Erythroblast (primary cell): ENCODE data around the gene FN3KRP.

Experiments used
- DNase-seq, 2 experiments: peaks; one replicate each; lab custom pipeline; 2025; lab: John Stamatoyannopoulos, UW
- GATA1 ChIP-seq: IDR thresholded peaks from 2 replicates; pipeline ENCODE4 v1.6.1; 2011; ENCODE audit warnings: low read depth, mild to moderate bottlenecking, control low read depth, low read length, moderate library complexity
- POLR2A ChIP-seq: IDR thresholded peaks from 2 replicates; pipeline ENCODE4 v1.6.1; 2011; ENCODE audit warnings: mild to moderate bottlenecking, low read length

The FN3KRP gene, protein sequence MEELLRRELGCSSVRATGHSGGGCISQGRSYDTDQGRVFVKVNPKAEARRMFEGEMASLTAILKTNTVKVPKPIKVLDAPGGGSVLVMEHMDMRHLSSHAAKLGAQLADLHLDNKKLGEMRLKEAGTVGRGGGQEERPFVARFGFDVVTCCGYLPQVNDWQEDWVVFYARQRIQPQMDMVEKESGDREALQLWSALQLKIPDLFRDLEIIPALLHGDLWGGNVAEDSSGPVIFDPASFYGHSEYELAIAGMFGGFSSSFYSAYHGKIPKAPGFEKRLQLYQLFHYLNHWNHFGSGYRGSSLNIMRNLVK

DNA sequence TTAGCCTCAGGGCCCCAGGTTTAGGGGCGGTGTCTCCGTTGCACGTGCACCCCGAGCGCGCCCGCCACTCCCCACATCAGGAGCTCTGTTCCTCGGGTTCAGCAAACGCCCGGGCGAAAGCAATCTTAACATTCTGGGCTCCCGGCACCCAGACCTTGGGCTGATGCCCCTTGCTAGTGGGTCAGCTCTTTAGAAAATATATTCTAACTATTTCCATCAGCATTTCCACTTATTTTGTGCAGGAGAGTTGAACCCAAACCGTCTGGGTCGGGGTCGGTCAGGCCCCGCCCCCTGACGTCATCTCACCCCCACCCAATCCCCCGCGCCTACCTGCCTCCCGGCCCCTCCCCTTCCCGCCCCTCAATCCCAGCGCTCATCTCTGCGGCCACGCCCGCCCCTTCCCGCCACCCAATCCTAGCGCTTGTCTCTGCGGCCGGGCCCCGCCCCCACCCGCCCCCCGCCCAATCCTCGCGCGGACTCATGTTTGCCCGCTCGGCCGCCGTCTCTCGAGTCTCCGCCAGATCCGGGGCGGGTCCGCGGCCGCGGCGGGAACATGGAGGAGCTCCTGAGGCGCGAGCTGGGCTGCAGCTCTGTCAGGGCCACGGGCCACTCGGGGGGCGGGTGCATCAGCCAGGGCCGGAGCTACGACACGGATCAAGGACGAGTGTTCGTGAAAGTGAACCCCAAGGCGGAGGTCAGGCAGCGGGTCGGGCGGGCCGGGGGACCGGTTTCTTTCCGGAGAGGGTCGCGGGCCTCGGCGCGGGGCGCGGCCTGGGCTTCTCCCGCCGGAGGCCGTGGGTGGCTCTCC lies at the start of gene FN3KRP:
FN3KRP (plus strand) TSS at position 504 of the 808 bp plus-strand sequence; CDS start at position 554, 50 bp downstream.
- DNase-seq, result peak; percentile 95
- no peak for TF ChIP-seq GATA1
- no peak for TF ChIP-seq POLR2A

DNA sequence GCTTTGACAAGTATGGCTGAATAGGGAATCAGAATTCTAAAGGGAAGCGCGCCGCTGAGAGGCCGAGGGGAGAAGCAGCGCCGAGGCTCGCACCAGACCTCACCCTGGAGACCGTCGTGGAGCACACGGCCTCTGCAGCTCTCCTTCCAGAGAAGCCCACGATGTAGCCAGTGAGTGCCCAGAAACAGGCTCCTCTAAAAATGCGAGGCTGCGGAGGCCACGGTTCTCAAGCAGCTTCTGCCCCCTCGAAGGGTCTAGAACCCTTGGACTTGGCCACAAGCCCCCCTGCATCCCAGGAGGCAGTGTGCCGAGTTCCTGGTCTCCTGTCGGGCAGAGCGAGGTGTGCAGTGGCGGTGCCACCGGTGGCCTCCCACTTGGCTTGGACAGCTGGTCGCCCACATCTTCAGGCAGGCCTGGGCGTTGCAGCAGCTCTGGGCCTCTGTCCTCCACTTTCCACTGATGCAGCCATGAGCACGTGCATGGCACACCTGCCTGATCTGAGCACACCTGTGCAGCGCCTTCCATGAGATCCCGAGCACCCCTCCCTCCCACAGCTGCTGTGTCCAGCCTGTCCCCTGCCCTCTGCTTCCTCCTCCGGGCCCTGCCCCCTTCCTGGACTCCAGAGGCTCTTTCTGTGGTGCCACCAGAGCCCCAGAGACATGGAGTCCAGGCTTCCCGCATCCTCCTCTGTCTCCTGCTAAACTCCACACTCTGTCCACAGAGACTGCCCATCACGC lies 49.4 kb upstream of the FN3KRP start:
- TF ChIP-seq GATA1 (no peak), POLR2A (no peak)
- no peak for DNase-seq

DNA sequence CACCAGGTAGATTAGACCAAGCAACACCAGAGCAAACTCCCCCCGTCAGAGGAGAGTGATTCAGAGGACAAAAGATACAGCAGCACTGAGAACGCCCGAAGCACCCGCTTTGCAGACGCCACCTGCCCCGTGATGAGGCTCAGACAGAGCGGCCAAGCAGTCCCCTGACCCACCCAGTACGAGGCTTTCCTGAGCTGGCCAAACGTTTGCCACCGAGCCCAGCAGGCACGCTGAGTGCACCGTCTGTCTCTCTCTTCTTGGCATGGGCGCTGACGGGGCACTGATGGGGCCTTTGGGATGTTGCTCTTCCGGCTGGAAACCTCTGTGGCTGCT lies 48.9 kb upstream of the FN3KRP start:
- no peak for DNase-seq
- TF ChIP-seq POLR2A, result no peak
- TF ChIP-seq GATA1, result no peak

DNA sequence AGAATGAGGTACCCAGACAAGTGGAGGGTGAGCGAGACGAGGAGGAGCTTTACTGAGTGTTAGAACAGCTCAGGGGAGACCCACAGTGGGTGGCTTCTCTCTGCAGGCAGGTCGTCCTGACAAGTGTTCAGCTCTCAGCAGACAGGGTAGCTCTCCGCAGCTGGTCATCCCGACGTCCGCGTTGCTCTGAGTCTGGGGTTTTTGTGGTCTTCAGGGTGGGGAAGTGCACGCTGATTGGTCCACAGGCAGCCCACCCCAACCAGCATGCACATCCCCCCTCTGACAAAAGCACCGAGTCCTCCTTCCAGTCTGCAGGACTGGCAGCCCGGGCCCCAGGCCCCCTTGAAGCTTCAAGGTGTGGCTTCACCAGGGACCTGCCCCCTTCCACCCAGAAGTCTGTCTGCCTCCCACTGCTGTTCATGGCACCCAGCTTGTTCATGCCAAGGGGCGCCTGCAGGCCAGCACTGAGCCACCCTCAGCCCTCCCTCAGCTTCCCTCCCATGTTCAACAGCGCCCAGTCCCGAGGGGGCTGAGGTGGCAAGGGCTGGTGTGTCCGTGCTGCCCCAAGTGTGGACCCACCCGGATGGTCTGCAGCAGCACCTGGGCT lies 48.4 kb upstream of the FN3KRP start:
- TF ChIP-seq POLR2A (no peak), GATA1 (no peak)
- DNase-seq, result no peak

DNA sequence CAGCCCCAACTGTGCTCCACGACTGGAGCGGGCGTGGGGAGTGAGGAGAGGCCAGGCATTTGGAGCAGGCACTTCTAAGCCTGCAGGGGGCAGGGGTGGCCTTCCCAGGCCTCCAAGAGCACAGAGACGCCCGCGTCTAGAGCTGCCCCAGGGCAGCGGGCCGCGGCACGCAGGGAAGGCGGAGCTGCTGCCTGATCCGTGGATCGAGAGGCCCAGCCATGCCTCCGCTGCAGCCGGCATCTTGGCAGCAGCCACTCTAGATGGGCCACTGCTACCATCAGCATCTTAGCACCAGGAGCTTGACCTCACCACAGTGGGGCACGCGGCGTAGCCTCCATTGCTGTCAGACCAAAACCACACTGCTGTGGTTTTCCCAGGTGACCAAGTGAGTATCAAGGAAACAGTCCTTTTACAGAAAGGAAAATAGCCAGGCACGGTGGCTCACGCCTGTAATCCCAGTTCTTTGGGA lies 47.8 kb upstream of the FN3KRP start:
- peak; percentile 76 to 79 for DNase-seq
- TF ChIP-seq POLR2A, result no peak
- TF ChIP-seq GATA1, result no peak

DNA sequence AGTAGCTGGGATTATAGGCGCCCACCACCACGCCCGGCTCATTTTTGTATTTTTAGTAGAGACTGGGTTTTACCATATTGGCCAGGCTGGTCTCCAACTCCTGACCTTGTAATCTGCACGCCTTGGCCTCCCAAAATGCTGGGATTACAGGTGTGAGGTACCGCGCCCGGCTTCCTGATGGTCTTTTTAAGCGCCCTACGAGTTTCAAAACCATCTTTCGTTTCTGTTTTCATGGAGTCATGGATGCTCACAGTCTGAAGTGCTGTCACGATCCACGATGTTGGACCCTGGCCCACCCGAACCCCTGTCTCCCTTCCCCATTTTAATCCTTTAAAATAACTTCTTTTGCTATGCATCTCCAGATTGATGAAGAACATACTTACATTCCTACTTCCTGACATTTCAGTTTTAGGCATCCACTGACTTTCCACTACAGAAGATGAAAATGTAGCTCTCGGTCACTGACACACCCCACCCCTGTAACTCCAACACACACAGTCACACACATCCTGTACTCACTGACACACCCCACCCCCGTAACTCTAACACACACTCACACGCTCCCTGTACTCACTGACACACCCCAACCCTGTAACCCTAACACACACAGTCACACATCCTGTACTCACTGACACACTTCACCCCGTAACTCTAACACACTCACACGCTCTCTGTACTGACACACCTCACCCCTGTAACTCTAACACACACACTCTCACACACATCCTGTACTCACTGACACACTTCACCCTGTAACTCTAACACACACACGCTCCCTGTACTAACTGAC lies 45.6 kb upstream of the FN3KRP start:
- TF ChIP-seq POLR2A (no peak), GATA1 (no peak)
- no peak for DNase-seq

DNA sequence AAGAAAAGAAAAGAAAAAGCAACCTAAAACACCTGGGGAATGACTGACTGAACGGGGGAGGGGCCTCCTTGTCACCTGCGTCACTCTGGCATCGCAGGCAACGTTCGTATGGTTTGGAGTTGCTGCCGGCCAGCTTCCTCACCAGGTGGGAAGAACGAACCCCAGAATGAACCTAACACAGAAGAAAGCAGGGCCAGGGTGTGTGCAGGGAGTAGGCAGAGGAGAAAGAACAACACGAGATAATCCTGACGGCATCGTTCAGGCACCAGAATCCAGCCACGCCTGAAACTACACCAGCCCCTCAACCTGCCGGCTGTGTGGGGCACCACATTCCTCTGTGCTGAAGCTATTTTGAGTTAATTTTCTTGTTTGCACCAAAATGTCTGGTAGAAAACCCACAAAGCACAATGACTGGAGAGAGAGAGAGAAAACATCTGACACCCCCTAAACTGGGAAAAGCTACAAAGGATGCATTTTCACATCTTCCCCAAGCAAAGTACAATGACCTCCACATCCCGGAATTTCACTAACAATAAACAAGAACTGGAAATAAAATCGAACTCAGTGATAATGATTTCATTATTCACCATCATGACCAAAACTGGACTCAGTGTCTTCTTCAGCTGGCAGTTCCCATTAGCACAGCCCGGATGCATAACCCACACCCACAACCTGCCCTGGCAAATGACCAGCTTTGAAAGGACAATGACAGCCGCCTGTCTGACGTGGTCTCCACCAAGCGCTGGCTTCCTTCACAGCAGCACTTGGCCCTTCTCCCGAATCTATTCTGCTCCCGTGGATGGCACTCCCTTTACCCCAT lies 41.6 kb upstream of the FN3KRP start:
- no peak for TF ChIP-seq POLR2A
- TF ChIP-seq GATA1, result no peak
- DNase-seq, result no peak

DNA sequence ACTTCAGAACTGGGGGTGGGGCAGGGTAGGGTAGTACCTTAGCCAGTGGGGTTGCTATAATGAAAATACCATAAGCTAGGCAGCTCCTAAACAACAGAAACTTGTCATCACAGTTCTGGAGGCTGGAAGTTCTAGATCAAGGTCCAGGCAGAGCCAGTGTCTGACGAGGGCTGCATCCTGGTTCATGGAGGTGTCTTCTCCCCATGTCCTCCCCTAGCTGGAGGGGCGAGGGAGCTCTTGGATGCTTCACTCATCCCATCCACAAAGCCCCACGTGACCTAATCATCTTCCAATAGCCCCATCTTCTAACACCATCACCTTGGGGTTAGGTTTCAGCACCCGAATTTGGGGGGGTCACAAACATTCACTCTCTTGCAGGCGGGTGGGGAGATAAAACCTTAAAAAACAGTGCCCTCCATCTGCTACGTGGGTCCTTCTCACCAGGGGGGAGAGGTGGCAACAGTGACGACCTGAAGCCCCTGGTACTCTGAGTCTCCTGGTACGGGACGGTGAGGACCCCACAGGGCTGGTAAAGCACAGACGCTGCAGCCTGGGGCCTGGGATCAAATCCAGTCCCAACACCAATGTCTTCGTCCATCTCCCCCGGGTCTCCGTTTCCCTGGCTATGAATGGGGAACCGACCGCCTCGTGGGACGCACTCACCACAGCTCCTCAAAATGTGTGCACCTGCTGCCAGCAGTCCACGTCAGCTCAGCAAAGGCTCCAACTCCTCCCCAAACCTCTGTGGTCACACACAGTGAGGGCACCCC lies 40.8 kb upstream of the FN3KRP start:
- TF ChIP-seq GATA1 (no peak), POLR2A (no peak)
- no peak for DNase-seq

DNA sequence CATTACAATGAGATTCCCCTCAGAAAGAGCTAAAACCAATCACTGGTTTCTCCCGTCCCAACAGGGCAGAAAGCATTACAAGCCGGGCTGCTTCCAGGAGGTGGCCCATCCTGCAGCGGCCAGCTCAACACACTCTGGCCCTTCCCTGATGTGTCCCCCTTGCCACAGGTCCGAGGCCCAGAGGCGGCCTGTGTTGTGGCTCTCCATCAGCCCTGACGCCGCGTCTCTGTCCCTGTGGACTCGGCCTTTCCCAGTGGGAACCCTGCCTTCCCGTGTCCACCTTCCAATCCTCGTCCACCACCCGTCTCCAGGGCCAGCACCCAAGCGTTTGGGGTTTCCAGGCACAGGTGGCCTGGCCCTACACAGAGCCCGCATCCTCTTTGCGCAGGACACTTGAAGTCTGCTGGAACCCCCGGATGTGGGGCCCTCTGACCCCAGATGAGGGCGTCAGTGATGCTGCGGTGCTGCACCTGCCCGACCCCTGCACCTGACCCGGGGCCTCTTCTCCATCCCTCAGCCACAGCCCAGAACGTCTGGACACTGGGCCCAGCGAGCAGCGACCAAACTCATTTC lies 39.1 kb upstream of the FN3KRP start:
- DNase-seq, result no peak

DNA sequence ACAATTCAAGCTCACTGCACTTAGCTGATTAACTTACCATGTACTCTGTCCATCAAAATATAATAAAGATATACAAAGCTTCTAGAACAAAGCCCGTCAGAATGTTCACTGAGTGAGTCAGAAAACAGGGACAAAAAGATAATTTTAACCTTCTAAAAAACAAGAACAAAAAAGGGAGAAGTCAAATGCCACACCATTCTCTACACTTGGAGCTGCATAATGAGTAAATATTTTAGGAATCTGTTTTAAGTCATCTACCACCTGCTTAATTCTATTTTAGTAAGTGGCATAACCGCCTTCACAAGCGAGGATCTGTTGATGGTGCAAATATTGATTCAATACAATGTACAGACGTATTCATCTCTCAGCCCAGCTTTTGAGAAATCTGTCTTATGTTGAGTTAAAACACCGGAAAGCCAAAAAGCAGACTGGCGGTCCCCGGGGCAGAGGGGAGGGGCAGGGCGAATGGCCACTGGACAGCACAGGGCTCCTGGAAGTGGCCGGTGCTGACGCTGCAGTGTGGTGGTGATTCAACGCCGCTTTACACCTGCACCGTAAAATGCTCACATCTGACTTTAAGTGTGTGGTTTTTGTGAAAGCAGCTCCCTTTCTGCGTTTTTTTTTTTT lies 38.1 kb upstream of the FN3KRP start:
- no peak for DNase-seq
- TF ChIP-seq GATA1 (no peak), POLR2A (no peak)

More for the DNA sequence above, 39.1 kb upstream of the FN3KRP start:
- no peak for TF ChIP-seq GATA1
- TF ChIP-seq POLR2A, result no peak
